SK-N-SH treated with all-trans-retinoic acid at 6 μM for 48 hours (cell line): ENCODE data around the gene ARF3.
A peak's percentile ranks its signal among the peaks of the same experiment; 100 is the strongest.

Source experiments
- ATAC-seq: fragments of 200-7000 bp; cut with Tn5 transposase; 3 replicates; pipeline ENCODE4 v1.9.1; 2020; ENCODE audit warnings: mild to moderate bottlenecking, moderate library complexity
- ARNTL ChIP-seq: fragments of 450-650 bp; formaldehyde crosslinking; IDR thresholded peaks from 2 replicates; pipeline ENCODE4 v1.5.0; 2020; ENCODE audit warnings: low read depth, mild to moderate bottlenecking, moderate library complexity, borderline replicate concordance
- BACH2 ChIP-seq: fragments of 250-450 bp; sonication (Bioruptor Pico); IDR thresholded peaks from 2 replicates; pipeline ENCODE4 v1.9.0; 2021; ENCODE audit warnings: mild to moderate bottlenecking, borderline replicate concordance
- CSDC2 ChIP-seq: fragments of 250-450 bp; sonication (Bioruptor Pico); IDR thresholded peaks from 2 replicates; pipeline ENCODE4 v1.5.0; 2020; ENCODE audit warnings: mild to moderate bottlenecking, moderate library complexity
- ESRRG ChIP-seq: fragments of 250-450 bp; sonication (Bioruptor Pico); IDR thresholded peaks from 2 replicates; pipeline ENCODE4 v1.6.1; 2021; ENCODE audit warnings: mild to moderate bottlenecking
- GLIS3 ChIP-seq: fragments of 250-450 bp; sonication (Bioruptor Pico); IDR thresholded peaks from 2 replicates; pipeline ENCODE4 v1.5.0; 2020; ENCODE audit warnings: mild to moderate bottlenecking, moderate library complexity
- ISL1 ChIP-seq: fragments of 250-450 bp; sonication (Bioruptor Pico); IDR thresholded peaks from 2 replicates; pipeline ENCODE4 v2.1.2; 2022; ENCODE audit warnings: mild to moderate bottlenecking, moderate library complexity
- OSR1 ChIP-seq: fragments of 250-450 bp; sonication (Bioruptor Pico); IDR thresholded peaks from 2 replicates; pipeline ENCODE4 v1.8.0; 2022; ENCODE audit warnings: moderate library complexity, mild to moderate bottlenecking, inconsistent platforms
- POU6F1 ChIP-seq: fragments of 250-450 bp; sonication (Bioruptor Pico); IDR thresholded peaks from 2 replicates; pipeline ENCODE4 v1.8.0; 2021; ENCODE audit warnings: low read depth, mild to moderate bottlenecking, moderate library complexity, borderline replicate concordance
- PPARA ChIP-seq: fragments of 250-450 bp; sonication (Bioruptor Pico); IDR thresholded peaks from 2 replicates; pipeline ENCODE4 v1.5.0; 2020; ENCODE audit warnings: mild to moderate bottlenecking, borderline replicate concordance
- RARB ChIP-seq: fragments of 250-450 bp; sonication (Bioruptor Pico); IDR thresholded peaks from 2 replicates; pipeline ENCODE4 v1.8.0; 2021; ENCODE audit warnings: mild to moderate bottlenecking, moderate library complexity
- SNAI2 ChIP-seq: fragments of 250-450 bp; sonication (Bioruptor Pico); IDR thresholded peaks from 2 replicates; pipeline ENCODE4 v1.5.0; 2020; ENCODE audit warnings: mild to moderate bottlenecking, moderate library complexity
- TCF4 ChIP-seq: fragments of 250-450 bp; sonication (Bioruptor Pico); IDR thresholded peaks from 2 replicates; pipeline ENCODE4 v1.8.0; 2021; ENCODE audit warnings: mild to moderate bottlenecking, moderate library complexity, borderline replicate concordance
- TSHZ2 ChIP-seq: fragments of 250-450 bp; sonication (Bioruptor Pico); IDR thresholded peaks from 2 replicates; pipeline ENCODE4 v1.5.0; 2020; ENCODE audit warnings: mild to moderate bottlenecking, moderate library complexity
- ZFP3 ChIP-seq: fragments of 250-450 bp; sonication (Bioruptor Pico); IDR thresholded peaks from 2 replicates; pipeline ENCODE4 v1.5.0; 2020; ENCODE audit warnings: mild to moderate bottlenecking, moderate library complexity
- ZFP30 ChIP-seq: fragments of 450-650 bp; formaldehyde crosslinking; IDR thresholded peaks from 2 replicates; pipeline ENCODE4 v1.5.0; 2022; ENCODE audit warnings: mild to moderate bottlenecking, moderate library complexity
- ZNF565 ChIP-seq: fragments of 450-650 bp; formaldehyde crosslinking; conservative IDR thresholded peaks from 2 replicates; pipeline ENCODE4 v1.5.0; 2020; ENCODE audit warnings: low read depth, mild to moderate bottlenecking, moderate library complexity
- ZNF8 ChIP-seq: fragments of 450-650 bp; formaldehyde crosslinking; IDR thresholded peaks from 2 replicates; pipeline ENCODE4 v1.5.0; 2020; ENCODE audit warnings: mild to moderate bottlenecking, moderate library complexity
- TF ChIP-seq, protein P1 (sequence below): fragments of 250-450 bp; sonication (Bioruptor Pico); IDR thresholded peaks from 2 replicates; pipeline ENCODE4 v1.5.1; 2020; ENCODE audit warnings: low read depth, mild to moderate bottlenecking, moderate library complexity
- TF ChIP-seq, protein P2 (sequence below): fragments of 250-450 bp; sonication (Bioruptor Pico); IDR thresholded peaks from 2 replicates; pipeline ENCODE4 v1.5.1; 2021; ENCODE audit warnings: mild to moderate bottlenecking, moderate library complexity

ARF3 gene

GRCh38 chr12:48978741-48979601 is 21.7 kb upstream of the ARF3 start:
- no peak for TF ChIP-seq ZNF8 (CRISPR knock-in tag)
- ATAC-seq = peak; percentile 12

GRCh38 chr12:48978291-48978740 is 21.0 kb upstream of the ARF3 start, which contains the start of gene WNT1:
WNT1 (plus strand) TSS chr12:48978322; CDS start chr12:48978651, 329 bp downstream.
- TF ChIP-seq BACH2 (CRISPR knock-in tag) (no peak), ESRRG (CRISPR knock-in tag) (no peak), ISL1 (no peak), ZFP3 (no peak), SNAI2 (CRISPR knock-in tag) (no peak), GLIS3 (CRISPR knock-in tag) (no peak), ZNF565 (CRISPR knock-in tag) (no peak), OSR1 (CRISPR knock-in tag) (no peak), ZFP30 (CRISPR knock-in tag) (no peak), RARB (no peak), ARNTL (no peak)
- peak; percentile 48 for ATAC-seq

DNA sequence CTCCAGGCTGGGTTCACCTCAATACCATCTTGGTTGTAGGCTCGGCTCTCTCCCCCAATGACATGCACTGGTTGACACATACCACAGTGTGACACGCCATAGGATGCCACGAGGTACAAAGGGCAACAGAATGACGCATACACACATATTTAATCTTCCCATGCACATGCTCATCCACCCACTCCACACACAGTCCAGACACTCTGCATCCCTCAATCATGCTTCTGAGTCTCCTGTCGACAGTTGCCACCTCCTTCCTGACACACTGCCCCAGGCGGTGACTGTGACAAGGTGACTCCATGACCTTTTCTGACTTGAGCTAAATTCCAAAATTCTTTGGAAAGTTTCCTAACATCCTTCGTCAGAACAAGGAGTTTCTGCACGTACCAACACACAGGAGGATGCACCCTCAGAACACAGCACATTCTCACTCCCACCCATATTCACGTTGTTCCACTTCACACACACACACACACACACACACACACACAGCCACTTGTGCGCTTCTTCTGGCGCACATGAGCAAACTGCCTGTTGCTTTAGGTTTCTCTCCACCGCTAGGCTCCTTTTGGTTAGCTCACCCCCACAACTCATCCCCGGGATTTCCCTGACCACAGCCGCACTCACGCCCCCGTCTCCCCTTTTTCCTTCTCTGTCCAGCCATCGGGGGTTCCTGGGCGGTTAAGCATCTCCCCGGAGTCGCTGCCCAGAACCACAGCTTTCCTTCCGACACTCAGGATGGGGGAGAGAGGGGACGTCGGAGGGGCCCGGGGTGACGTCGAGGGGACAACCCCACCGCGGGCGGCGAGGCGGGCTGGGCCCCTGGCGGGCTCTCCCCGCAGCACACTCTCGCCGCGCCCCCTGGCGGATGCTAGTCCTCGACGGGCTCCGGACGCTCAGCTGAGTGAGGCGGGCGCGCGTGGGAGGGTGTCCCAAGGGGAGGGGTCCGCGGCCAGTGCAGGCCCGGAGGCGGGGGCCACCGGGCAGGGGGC is 20.3 kb upstream of the ARF3 start:
- no peak for TF ChIP-seq BACH2 (CRISPR knock-in tag)
- TF ChIP-seq CSDC2 (CRISPR knock-in tag) = no peak
- no peak for TF ChIP-seq TCF4
- TF ChIP-seq POU6F1 (CRISPR knock-in tag) = no peak
- TF ChIP-seq, protein P1, sequence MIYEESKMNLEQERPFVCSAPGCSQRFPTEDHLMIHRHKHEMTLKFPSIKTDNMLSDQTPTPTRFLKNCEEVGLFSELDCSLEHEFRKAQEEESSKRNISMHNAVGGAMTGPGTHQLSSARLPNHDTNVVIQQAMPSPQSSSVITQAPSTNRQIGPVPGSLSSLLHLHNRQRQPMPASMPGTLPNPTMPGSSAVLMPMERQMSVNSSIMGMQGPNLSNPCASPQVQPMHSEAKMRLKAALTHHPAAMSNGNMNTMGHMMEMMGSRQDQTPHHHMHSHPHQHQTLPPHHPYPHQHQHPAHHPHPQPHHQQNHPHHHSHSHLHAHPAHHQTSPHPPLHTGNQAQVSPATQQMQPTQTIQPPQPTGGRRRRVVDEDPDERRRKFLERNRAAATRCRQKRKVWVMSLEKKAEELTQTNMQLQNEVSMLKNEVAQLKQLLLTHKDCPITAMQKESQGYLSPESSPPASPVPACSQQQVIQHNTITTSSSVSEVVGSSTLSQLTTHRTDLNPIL = no peak
- no peak for TF ChIP-seq OSR1 (CRISPR knock-in tag)
- TF ChIP-seq PPARA (CRISPR knock-in tag) = no peak
- no peak for TF ChIP-seq ZFP30 (CRISPR knock-in tag)
- TF ChIP-seq, protein P2, sequence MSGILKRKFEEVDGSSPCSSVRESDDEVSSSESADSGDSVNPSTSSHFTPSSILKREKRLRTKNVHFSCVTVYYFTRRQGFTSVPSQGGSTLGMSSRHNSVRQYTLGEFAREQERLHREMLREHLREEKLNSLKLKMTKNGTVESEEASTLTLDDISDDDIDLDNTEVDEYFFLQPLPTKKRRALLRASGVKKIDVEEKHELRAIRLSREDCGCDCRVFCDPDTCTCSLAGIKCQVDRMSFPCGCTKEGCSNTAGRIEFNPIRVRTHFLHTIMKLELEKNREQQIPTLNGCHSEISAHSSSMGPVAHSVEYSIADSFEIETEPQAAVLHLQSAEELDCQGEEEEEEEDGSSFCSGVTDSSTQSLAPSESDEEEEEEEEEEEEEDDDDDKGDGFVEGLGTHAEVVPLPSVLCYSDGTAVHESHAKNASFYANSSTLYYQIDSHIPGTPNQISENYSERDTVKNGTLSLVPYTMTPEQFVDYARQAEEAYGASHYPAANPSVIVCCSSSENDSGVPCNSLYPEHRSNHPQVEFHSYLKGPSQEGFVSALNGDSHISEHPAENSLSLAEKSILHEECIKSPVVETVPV (CRISPR knock-in tag) = no peak
- no peak for TF ChIP-seq GLIS3 (CRISPR knock-in tag)
- no peak for TF ChIP-seq SNAI2 (CRISPR knock-in tag)
- TF ChIP-seq ARNTL = no peak
- no peak for TF ChIP-seq TSHZ2
- no peak for TF ChIP-seq ZFP3
- no peak for TF ChIP-seq ZNF565 (CRISPR knock-in tag)
- no peak for TF ChIP-seq ZNF8 (CRISPR knock-in tag)
- ATAC-seq = peak; percentile 77
